Suprapubic skin (tissue), 4 donors: ENCODE results near the gene HBZ.

Experiments
- CTCF ChIP-seq, 2 donors: fragments of 200-600 bp in 1 of 2; fragments of 450-650 bp in 1 of 2; sonication (generic) in 1 of 2; IDR thresholded peaks; one replicate each; pipeline ENCODE4 v1.5.1; 2016 to 2019; ENCODE audit warnings: antibody characterized with exemption in 2 of 2, mild to moderate bottlenecking in 1 of 2, moderate library complexity in 1 of 2
- EP300 ChIP-seq: sonication (generic); formaldehyde crosslinking; IDR thresholded peaks from one replicate; pipeline ENCODE4 v1.6.1; 2017; ENCODE audit warnings: antibody characterized with exemption
- POLR2A ChIP-seq, 2 donors: fragments of 450-650 bp; IDR thresholded peaks; one replicate each; pipeline ENCODE4 v1.6.1; 2017; ENCODE audit warnings: antibody characterized with exemption in 2 of 2, mild to moderate bottlenecking in 2 of 2, moderate library complexity in 2 of 2
- POLR2AphosphoS5 ChIP-seq, 3 donors: sonication (generic); formaldehyde crosslinking; IDR thresholded peaks; one replicate each; pipeline ENCODE4 v1.6.1; 2017; ENCODE audit warnings: antibody characterized with exemption in 3 of 3

DNA sequence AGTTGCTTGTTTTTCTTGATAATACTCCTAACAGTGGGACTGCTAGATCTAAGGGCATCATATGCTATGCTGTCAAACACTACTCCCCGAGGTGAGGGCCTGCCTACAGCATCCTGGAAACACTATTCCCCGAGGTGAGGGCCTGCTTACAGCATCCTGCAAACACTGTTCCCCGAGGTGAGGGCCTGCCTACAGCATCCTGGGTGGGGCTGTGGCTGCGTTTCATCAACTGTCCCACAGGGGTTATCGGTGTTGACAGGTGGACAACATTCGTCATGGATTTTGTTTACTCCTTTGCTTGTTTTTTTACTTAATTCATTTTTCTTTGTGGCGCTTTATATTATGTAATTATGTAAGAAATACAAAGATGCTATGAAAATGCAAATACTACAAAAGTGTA is 36.4 kb upstream of the HBZ start:
- TF ChIP-seq CTCF (IDR thresholded peaks at IDR 0.05) = no peak
- no peak for TF ChIP-seq POLR2A (IDR thresholded peaks at IDR 0.05)
- no peak for TF ChIP-seq EP300
- TF ChIP-seq POLR2AphosphoS5 (IDR thresholded peaks at IDR 0.05) = no peak
